Spleen (tissue), 11 donors: ENCODE measurements around the gene SNX10. TPM values are rescaled to one million over a fixed set of nuclear protein-coding genes. Genes with fewer than 3 reads are reported as not detected.

Source experiments
- DNase-seq: peaks from one replicate; pipeline ENCODE4 v3.0.0-alpha.2; 2020
- H3K27ac ChIP-seq, 8 donors: fragments of 200-600 bp; sonication (generic) in 7 of 8; 1 replicate in 4 of 8; 2 replicates in 4 of 8; pipeline versions ENCODE4 v1.5.0 to v1.8.0; 2016 to 2021; ENCODE audit warnings: inconsistent platforms in 4 of 8, mild to moderate bottlenecking in 4 of 8, moderate library complexity in 1 of 8
- H3K27me3 ChIP-seq, 7 donors: fragments of 200-600 bp; sonication (generic) in 6 of 7; replicated peaks in 1 of 7; 1 replicate in 4 of 7; 2 replicates in 3 of 7; pipeline versions ENCODE4 v1.5.0 to v1.8.0; 2016 to 2021; ENCODE audit warnings: inconsistent platforms in 3 of 7, mild to moderate bottlenecking in 1 of 7
- H3K36me3 ChIP-seq, 6 donors: fragments of 200-600 bp; sonication (generic) in 5 of 6; 1 replicate in 4 of 6; 2 replicates in 2 of 6; pipeline versions ENCODE4 v1.5.0 to v1.8.0; 2016 to 2021; ENCODE audit warnings: inconsistent platforms in 2 of 6
- H3K4me1 ChIP-seq, 6 donors: fragments of 200-600 bp; sonication (generic) in 5 of 6; 1 replicate in 3 of 6; 2 replicates in 3 of 6; pipeline versions ENCODE4 v1.5.0 to v1.8.0; 2016 to 2021; ENCODE audit warnings: inconsistent platforms in 3 of 6
- H3K4me3 ChIP-seq, 8 donors: fragments of 200-600 bp; sonication (generic) in 7 of 8; 1 replicate in 4 of 8; 2 replicates in 4 of 8; pipeline versions ENCODE4 v1.5.0 to v1.8.0; 2016 to 2021; ENCODE audit warnings: inconsistent platforms in 4 of 8, mild to moderate bottlenecking in 4 of 8, moderate library complexity in 2 of 8
- H3K9me3 ChIP-seq, 8 donors: fragments of 200-600 bp; sonication (generic) in 7 of 8; 1 replicate in 4 of 8; 2 replicates in 4 of 8; pipeline versions ENCODE4 v1.5.0 to v1.8.0; 2016 to 2021; ENCODE audit warnings: inconsistent platforms in 4 of 8
- CTCF ChIP-seq, 11 experiments: fragments of 200-600 bp in 7 of 11; fragments of 450-650 bp in 4 of 11; sonication (generic) in 4 of 11; IDR thresholded peaks in 8 of 11; conservative IDR thresholded peaks in 3 of 11; 1 replicate in 7 of 11; 2 replicates in 4 of 11; pipeline versions ENCODE4 v1.4.0 to v1.8.0; 2016 to 2021; ENCODE audit warnings: antibody characterized with exemption in 11 of 11, inconsistent platforms in 4 of 11, mild to moderate bottlenecking in 1 of 11
- POLR2A ChIP-seq, 3 donors: fragments of 450-650 bp; IDR thresholded peaks; one replicate each; pipeline ENCODE4 v1.5.1; 2017; ENCODE audit warnings: antibody characterized with exemption in 3 of 3, mild to moderate bottlenecking in 1 of 3
- POLR2AphosphoS5 ChIP-seq, 3 donors: sonication (generic); formaldehyde crosslinking; IDR thresholded peaks; one replicate each; pipeline ENCODE4 v1.5.1; 2017; ENCODE audit warnings: antibody characterized with exemption in 3 of 3
- WGBS, 5 donors: extraction: QIAGEN DNeasy Blood & Tissue Kit in 3 of 5; methylation state at CpG; one replicate each; pipeline versions ENCODE4 v1.1.5 to v1.1.7; 2013 to 2018; 5-methylcytosine and 5-hydroxymethylcytosine counted together
- intact Hi-C: fragments of 100-400 bp; cut with DNase I; formaldehyde crosslinking; loops from one replicate; pipeline ENCODE4 v1.15.0; 2023; ENCODE audit warnings: low total_unique reads
- polyA plus RNA-seq, 3 donors: library from polyadenylated mRNA; stranded (reverse); fragments of 200-250 nt; gene quantifications; one replicate each; pipeline ENCODE4 v1.2.1, GENCODE V29; 2013
- total RNA-seq, 7 donors: library from RNA; depleted of rRNA in 3 of 7; stranded (reverse); fragments of >200 nt in 3 of 7; fragmentation: NEBNext Ultra II Directional in 4 of 7; extraction: Animal tissue kit (Norgen Biotek cat#: 25700) in 4 of 7; gene quantifications; one replicate each; pipeline versions ENCODE4 v1.1.0 to v1.2.1, GENCODE V29; 2016 to 2021
- donor health status: healthy with polysubstance abuse.
- donor health status: DM: no; HTN: no; CAD: no; lungs with moderate emphysema.
- donor health status: DM: no; HTN: no; CAD: no.
- donor health status: Bipolar disorder and iron deficiency.
- donor health status: healthy.
- donor health status: DM: no; HTN: no; CAD: no.
- donor health status: DM: yes; HTN: yes; CAD: no.

Gene SNX10
- total and polyA plus RNA-seq, 10 donors: 20.8 to 46.3 (median 38.7) TPM

- no peak for TF ChIP-seq POLR2A (IDR thresholded peaks at IDR 0.05)
- TF ChIP-seq POLR2AphosphoS5 (IDR thresholded peaks at IDR 0.05): no peak
- no peak for TF ChIP-seq CTCF (IDR thresholded peaks at IDR 0.05 in 8 of 11, conservative IDR thresholded peaks at IDR 0.05 in 3 of 11)
- no peak for DNase-seq
- H3K4me1 ChIP-seq: peaks cover 11 to 80% (median 48%) of the 10 kb centered on the region in 6 donors
- H3K27ac ChIP-seq: peak overlapping the region in 6 of 8 donors; percentile 80 to 94 (median 90)
- intact Hi-C loops: no loop called here
- peak overlapping the region in 1 of 8 donors; percentile 90 for H3K4me3 ChIP-seq
- H3K36me3 ChIP-seq: peaks cover 0 to 7% (median 0%) of the 10 kb centered on the region in 6 donors
- H3K27me3 ChIP-seq: peaks cover 0 to 3% (median 0%) of the 10 kb centered on the region in 7 donors
- H3K9me3 ChIP-seq: no peaks in the 10 kb centered on the region
Observed at GRCh38 chr7:26295015-26295414, 3.4 kb downstream of the SNX10 start.

GRCh38 chr7:26295586-26295985 is 3.9 kb downstream of the SNX10 start:
- intact Hi-C loops: no loop called here
- Histone ChIP-seq H3K4me1 (peaks cover 11 to 86% (median 48%) of the 10 kb centered on the region in 6 donors), H3K27ac (peak overlapping the region in 3 of 8 donors; percentile 48 to 93 (median 80)), H3K27me3 (peaks cover 0 to 3% (median 0%) of the 10 kb centered on the region in 7 donors), H3K9me3 (no peaks in the 10 kb centered on the region), H3K4me3 (no peak overlapping the region), H3K36me3 (peaks cover 0 to 9% (median 0%) of the 10 kb centered on the region in 6 donors)
- TF ChIP-seq POLR2A (IDR thresholded peaks at IDR 0.05): no peak
- TF ChIP-seq POLR2AphosphoS5 (IDR thresholded peaks at IDR 0.05): no peak
- no peak for TF ChIP-seq CTCF (IDR thresholded peaks at IDR 0.05 in 8 of 11, conservative IDR thresholded peaks at IDR 0.05 in 3 of 11)
- 95 to 96% (median 96%) methylated on average over 5 of the region's 5 CpGs for WGBS, 5 donors
- no peak for DNase-seq

- intact Hi-C loops: no loop called here
- H3K4me3 ChIP-seq: no peak overlapping the region
- no peaks in the 10 kb centered on the region for H3K9me3 ChIP-seq
- H3K27me3 ChIP-seq: no peaks in the 10 kb centered on the region
- H3K27ac ChIP-seq: no peak overlapping the region
- DNase-seq: no peak
- H3K4me1 ChIP-seq: peaks cover 4 to 81% (median 28%) of the 10 kb centered on the region in 6 donors
- H3K36me3 ChIP-seq: peaks cover 0 to 36% (median 0%) of the 10 kb centered on the region in 6 donors
- 82 to 91% (median 84%) methylated on average over 7 of the region's 7 CpGs for WGBS, 5 donors
- no peak for TF ChIP-seq POLR2A (IDR thresholded peaks at IDR 0.05)
- no peak for TF ChIP-seq CTCF (IDR thresholded peaks at IDR 0.05 in 8 of 11, conservative IDR thresholded peaks at IDR 0.05 in 3 of 11)
- TF ChIP-seq POLR2AphosphoS5 (IDR thresholded peaks at IDR 0.05): no peak
Observed at GRCh38 chr7:26298472-26299058, 6.9 kb downstream of the SNX10 start.

- Histone ChIP-seq H3K27me3 (no peaks in the 10 kb centered on the region), H3K4me3 (peak overlapping the region in 2 of 8 donors; percentile 2 to 56), H3K27ac (peak overlapping the region; percentile 58 to 96 (median 88)), H3K36me3 (peaks cover 0 to 44% (median 0%) of the 10 kb centered on the region in 6 donors), H3K4me1 (peaks cover 2 to 74% (median 36%) of the 10 kb centered on the region in 6 donors), H3K9me3 (no peaks in the 10 kb centered on the region)
- TF ChIP-seq CTCF (IDR thresholded peaks at IDR 0.05 in 8 of 11, conservative IDR thresholded peaks at IDR 0.05 in 3 of 11) (no peak), POLR2AphosphoS5 (IDR thresholded peaks at IDR 0.05) (peak in 1 of 3 donors; percentile 72)
- intact Hi-C loops: no loop called here
- peak; percentile 83 for DNase-seq
- 26 to 55% (median 30%) methylated on average over 9 of the region's 9 CpGs for WGBS, 5 donors
Observed at GRCh38 chr7:26305090-26305868, 13.6 kb downstream of the SNX10 start.
